NT2/D1 (cell line): ENCODE results near the gene FAM124A.

Experiments used
- SUZ12 ChIP-seq: IDR thresholded peaks from 2 replicates; pipeline ENCODE4 v1.6.1; 2011; ENCODE audit not compliant: insufficient read length, insufficient read depth; ENCODE audit errors: extremely low read depth
- YY1 ChIP-seq: IDR thresholded peaks from 2 replicates; pipeline ENCODE4 v1.6.1; 2011; ENCODE audit not compliant: insufficient read length, insufficient read depth
- ZNF274 ChIP-seq: IDR thresholded peaks from 2 replicates; pipeline ENCODE4 v1.6.1; 2011; ENCODE audit warnings: mild to moderate bottlenecking, low read depth, low read length

- no peak for TF ChIP-seq ZNF274
- TF ChIP-seq YY1, result no peak
- TF ChIP-seq SUZ12, result no peak
These were observed 86.6 kb downstream of the FAM124A start for GRCh38 chr13:51308781-51309180.
